ENCODE data around the gene NKAIN4. TPM values are rescaled to one million over a fixed set of nuclear protein-coding genes. Genes with fewer than 3 reads are reported as not detected.

NKAIN4 gene
- polyA plus RNA-seq, 1 donor (not counting 4 experiments of a cell fraction or from before 2014, with no cell fraction given): not detected

GRCh38 chr20:63287697-63288580 is 33.7 kb upstream of the NKAIN4 start:
- no peaks in the 10 kb centered on the region for H3K9me1 ChIP-seq (ENCODE audit: control insufficient read depth, extremely low read depth, insufficient read depth, low read length)
- peaks cover 5% of the 10 kb centered on the region for H4K20me1 ChIP-seq (ENCODE audit: control insufficient read depth, extremely low read depth, insufficient read depth, low read length)
- H3K9ac ChIP-seq (ENCODE audit: control insufficient read depth, extremely low read depth, insufficient read depth, low read length): no peak overlapping the region
- H3K27ac ChIP-seq (ENCODE audit: control insufficient read depth, insufficient read depth, low read length): no peak overlapping the region
- no peak for DNase-seq (ENCODE audit: low read depth, low spot score)
- H3K4me2 ChIP-seq (ENCODE audit: control insufficient read depth, extremely low read depth, insufficient read depth, low read depth, low read length): no peak overlapping the region
- no peak overlapping the region for H2AFZ ChIP-seq (ENCODE audit: control insufficient read depth, low read length)
- TF ChIP-seq CTCF (optimal IDR thresholded peaks at IDR 0.05 in 1 of 3, IDR thresholded peaks at IDR 0.05 in 1 of 3, conservative IDR thresholded peaks at IDR 0.05 in 1 of 3; ENCODE audit: extremely low read depth in 1 of 3, insufficient read depth in 2 of 3, low read length in 3 of 3): no peak
- no peak for TF ChIP-seq EZH2 (IDR thresholded peaks at IDR 0.05; ENCODE audit: low read length)
- no peaks in the 10 kb centered on the region for H3K27me3 ChIP-seq (ENCODE audit: control insufficient read depth, extremely low read depth, insufficient read depth, low read length)
- H3K79me2 ChIP-seq (ENCODE audit: control insufficient read depth, insufficient read depth, low read length): no peaks in the 10 kb centered on the region
- FAIRE-seq: no peak
- dilution Hi-C loops (cut with MboI; ENCODE audit: extremely low pct_ligation_motif_present, low sequenced_read_pairs): loop anchor here (10.0 kb wide), 1 partner anchor 63 kb away; no protein-coding TSS in a partner anchor
- H3K9me3 ChIP-seq (ENCODE audit: control insufficient read depth, low read depth, low read length): no peaks in the 10 kb centered on the region
- peaks cover 20 to 24% of the 10 kb centered on the region in 2 experiments for H3K36me3 ChIP-seq (ENCODE audit: control insufficient read depth in 2 of 2, extremely low read depth in 1 of 2, insufficient read depth in 2 of 2, low read length in 2 of 2)
- H3K4me1 ChIP-seq (ENCODE audit: control insufficient read depth, extremely low read depth, insufficient read depth, low read length): no peaks in the 10 kb centered on the region
- H3K4me3 ChIP-seq (ENCODE audit: control insufficient read depth in 2 of 3, extremely low read depth in 1 of 3, insufficient read depth in 2 of 3, low read depth in 1 of 3, low read length in 3 of 3): no peak overlapping the region

DNA sequence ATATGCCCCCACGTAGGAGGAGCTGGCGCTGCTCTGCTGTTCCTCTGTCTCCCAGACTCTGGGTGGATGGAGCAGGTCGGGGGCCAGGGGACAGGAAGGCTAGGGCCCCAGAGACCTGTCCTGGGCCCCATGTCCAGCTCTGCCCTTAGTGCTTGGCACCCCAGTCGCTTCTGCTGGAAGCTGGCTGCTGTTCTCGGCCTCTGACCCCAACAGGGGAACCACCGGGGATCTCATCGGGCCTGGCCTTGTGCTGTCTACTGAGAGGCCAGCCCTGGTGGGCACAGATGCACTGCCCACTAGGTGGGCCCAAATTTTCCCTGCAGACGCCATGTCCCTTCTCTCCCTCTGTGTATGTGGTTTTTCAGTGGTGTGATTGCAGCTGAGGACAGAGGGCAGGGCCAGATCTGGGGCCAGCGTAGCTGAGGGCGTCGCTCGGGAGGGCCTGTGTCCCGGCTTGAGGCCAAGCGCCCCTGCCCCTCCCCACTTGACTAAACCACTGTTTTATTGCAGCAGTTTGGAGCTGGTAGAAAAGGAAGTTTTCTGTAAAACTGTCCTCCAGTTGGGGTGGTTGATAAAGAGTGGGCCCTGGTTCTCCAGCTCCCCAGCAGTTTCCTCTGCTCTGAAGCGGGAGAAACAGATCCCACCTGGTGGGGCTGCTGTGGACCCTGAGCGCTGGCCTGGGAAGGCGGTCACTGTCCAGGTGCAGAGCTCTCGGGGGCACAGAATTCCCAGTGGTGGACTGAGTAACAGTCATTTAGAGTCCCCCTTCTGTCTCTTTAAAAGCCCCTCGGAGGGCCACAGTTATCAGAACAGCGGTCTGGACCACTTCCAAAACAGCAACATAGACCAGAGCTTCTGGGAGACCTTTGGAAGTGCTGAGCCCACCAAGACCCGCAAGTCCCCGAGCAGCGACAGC is 32.8 kb upstream of the NKAIN4 start:
- Histone ChIP-seq H3K9ac (ENCODE audit: control insufficient read depth, extremely low read depth, insufficient read depth, low read length) (no peak overlapping the region), H3K9me1 (ENCODE audit: control insufficient read depth, extremely low read depth, insufficient read depth, low read length) (no peaks in the 10 kb centered on the region), H3K36me3 (ENCODE audit: control insufficient read depth in 2 of 2, extremely low read depth in 1 of 2, insufficient read depth in 2 of 2, low read length in 2 of 2) (peaks cover 23 to 29% of the 10 kb centered on the region in 2 experiments), H3K27ac (ENCODE audit: control insufficient read depth, insufficient read depth, low read length) (no peak overlapping the region), H4K20me1 (ENCODE audit: control insufficient read depth, extremely low read depth, insufficient read depth, low read length) (peaks cover 8% of the 10 kb centered on the region), H3K79me2 (ENCODE audit: control insufficient read depth, insufficient read depth, low read length) (no peaks in the 10 kb centered on the region), H3K27me3 (ENCODE audit: control insufficient read depth, extremely low read depth, insufficient read depth, low read length) (no peaks in the 10 kb centered on the region), H2AFZ (ENCODE audit: control insufficient read depth, low read length) (no peak overlapping the region), H3K4me2 (ENCODE audit: control insufficient read depth, extremely low read depth, insufficient read depth, low read depth, low read length) (no peak overlapping the region), H3K4me1 (ENCODE audit: control insufficient read depth, extremely low read depth, insufficient read depth, low read length) (no peaks in the 10 kb centered on the region), H3K9me3 (ENCODE audit: control insufficient read depth, low read depth, low read length) (no peaks in the 10 kb centered on the region), H3K4me3 (ENCODE audit: control insufficient read depth in 2 of 3, extremely low read depth in 1 of 3, insufficient read depth in 2 of 3, low read depth in 1 of 3, low read length in 3 of 3) (no peak overlapping the region)
- TF ChIP-seq EZH2 (IDR thresholded peaks at IDR 0.05; ENCODE audit: low read length) (no peak), CTCF (optimal IDR thresholded peaks at IDR 0.05 in 1 of 3, IDR thresholded peaks at IDR 0.05 in 1 of 3, conservative IDR thresholded peaks at IDR 0.05 in 1 of 3; ENCODE audit: extremely low read depth in 1 of 3, insufficient read depth in 2 of 3, low read length in 3 of 3) (no peak)
- FAIRE-seq (no peak), DNase-seq (ENCODE audit: low read depth, low spot score) (no peak)
- dilution Hi-C loops (cut with MboI; ENCODE audit: extremely low pct_ligation_motif_present, low sequenced_read_pairs): loop anchor here (10.0 kb wide), 1 partner anchor 62 kb away; no protein-coding TSS in a partner anchor

Data from keratinocyte (primary cell).